Measurements from ENCODE around the gene GNAI2.
"Not testable (repeated sequence)": the region's sequence is repeated elsewhere in the genome, so short reads cannot be mapped to it uniquely, and the experiment has no call there.

GNAI2 gene

GRCh38 chr3:50203809-50204803, 31.9 kb upstream of the GNAI2 start:
- in situ Hi-C loops (cut with HindIII; ENCODE audit: low sequenced_read_pairs) = no loop called here

- in situ Hi-C loops (cut with HindIII; ENCODE audit: low sequenced_read_pairs) = no loop called here
These were observed 31.1 kb upstream of the GNAI2 start, which contains the start of gene SLC38A3 for GRCh38 chr3:50204804-50205412. SLC38A3 (plus strand) TSS chr3:50205271; CDS start chr3:50214200, 8,929 bp downstream.

- in situ Hi-C loops (cut with HindIII; ENCODE audit: low sequenced_read_pairs) = no loop called here
These were observed 30.4 kb upstream of the GNAI2 start for GRCh38 chr3:50205413-50206276.

GRCh38 chr3:50207359-50208042, 28.5 kb upstream of the GNAI2 start:
- in situ Hi-C loops (cut with HindIII; ENCODE audit: low sequenced_read_pairs) = no loop called here

- in situ Hi-C loops (cut with HindIII; ENCODE audit: low sequenced_read_pairs) = no loop called here
These were observed 27.2 kb upstream of the GNAI2 start for GRCh38 chr3:50208677-50209344.

GRCh38 chr3:50210176-50210509, 25.9 kb upstream of the GNAI2 start:
- in situ Hi-C loops (cut with HindIII; ENCODE audit: low sequenced_read_pairs) = no loop called here

- in situ Hi-C loops (cut with HindIII; ENCODE audit: low sequenced_read_pairs) = no loop called here
These were observed 25.3 kb upstream of the GNAI2 start for GRCh38 chr3:50210510-50211367.

GRCh38 chr3:50211368-50211717, 24.7 kb upstream of the GNAI2 start:
- in situ Hi-C loops (cut with HindIII; ENCODE audit: low sequenced_read_pairs) = not testable (repeated sequence)

GRCh38 chr3:50211930-50212329, 24.1 kb upstream of the GNAI2 start:
- in situ Hi-C loops (cut with HindIII; ENCODE audit: low sequenced_read_pairs) = no loop called here

- in situ Hi-C loops (cut with HindIII; ENCODE audit: low sequenced_read_pairs) = no loop called here
These were observed 23.5 kb upstream of the GNAI2 start for GRCh38 chr3:50212502-50212901.

GRCh38 chr3:50212971-50213370, 23.0 kb upstream of the GNAI2 start:
- in situ Hi-C loops (cut with HindIII; ENCODE audit: low sequenced_read_pairs) = no loop called here

GRCh38 chr3:50213373-50213772, 22.6 kb upstream of the GNAI2 start:
- in situ Hi-C loops (cut with HindIII; ENCODE audit: low sequenced_read_pairs) = no loop called here

- in situ Hi-C loops (cut with HindIII; ENCODE audit: low sequenced_read_pairs) = no loop called here
These were observed 21.2 kb upstream of the GNAI2 start for GRCh38 chr3:50214824-50215223.

GRCh38 chr3:50215529-50215928, 20.5 kb upstream of the GNAI2 start:
- in situ Hi-C loops (cut with HindIII; ENCODE audit: low sequenced_read_pairs) = no loop called here

- in situ Hi-C loops (cut with HindIII; ENCODE audit: low sequenced_read_pairs) = no loop called here
These were observed 18.3 kb upstream of the GNAI2 start for GRCh38 chr3:50217681-50218080.

- in situ Hi-C loops (cut with HindIII; ENCODE audit: low sequenced_read_pairs) = no loop called here
These were observed 17.6 kb upstream of the GNAI2 start for GRCh38 chr3:50218448-50218847.

- in situ Hi-C loops (cut with HindIII; ENCODE audit: low sequenced_read_pairs) = no loop called here
These were observed 16.7 kb upstream of the GNAI2 start for GRCh38 chr3:50219285-50219684.

- in situ Hi-C loops (cut with HindIII; ENCODE audit: low sequenced_read_pairs) = no loop called here
These were observed 15.9 kb upstream of the GNAI2 start for GRCh38 chr3:50220109-50220508.

- in situ Hi-C loops (cut with HindIII; ENCODE audit: low sequenced_read_pairs) = no loop called here
These were observed 15.0 kb upstream of the GNAI2 start for GRCh38 chr3:50221051-50221410.

All from DLD1 (cell line).